AG04449 (cell line): ENCODE results near the gene VWC2L.

ENCODE experiments used
- CTCF ChIA-PET: fragments of 350-600 bp; formaldehyde crosslinking; extraction: SDS; loops from one replicate; lab custom pipeline; 2021; ENCODE audit warnings: antibody characterized with exemption; lab: Yijun Ruan, JAX
- POLR2A ChIA-PET: fragments of 400-600, 350-600 bp; formaldehyde crosslinking; extraction: SDS; loops from one replicate; lab custom pipeline; 2020; ENCODE audit warnings: antibody characterized with exemption, inconsistent platforms; lab: Yijun Ruan, JAX
- DNase-seq: peaks from one replicate; pipeline ENCODE4 v3.0.0-alpha.2; 2010; ENCODE audit warnings: low read depth, low spot score
- H3K4me3 ChIP-seq: 2 replicates; pipeline ENCODE4 v1.5.1; 2011; ENCODE audit warnings: low read depth, mild to moderate bottlenecking, control low read depth, low read length
- CTCF ChIP-seq: IDR thresholded peaks from one replicate; pipeline ENCODE4 v1.5.1; 2011; ENCODE audit warnings: mild to moderate bottlenecking, moderate library complexity, low read length, control low read depth, inconsistent platforms; ENCODE audit not compliant: insufficient read depth; ENCODE audit errors: missing control alignments

VWC2L gene

DNA sequence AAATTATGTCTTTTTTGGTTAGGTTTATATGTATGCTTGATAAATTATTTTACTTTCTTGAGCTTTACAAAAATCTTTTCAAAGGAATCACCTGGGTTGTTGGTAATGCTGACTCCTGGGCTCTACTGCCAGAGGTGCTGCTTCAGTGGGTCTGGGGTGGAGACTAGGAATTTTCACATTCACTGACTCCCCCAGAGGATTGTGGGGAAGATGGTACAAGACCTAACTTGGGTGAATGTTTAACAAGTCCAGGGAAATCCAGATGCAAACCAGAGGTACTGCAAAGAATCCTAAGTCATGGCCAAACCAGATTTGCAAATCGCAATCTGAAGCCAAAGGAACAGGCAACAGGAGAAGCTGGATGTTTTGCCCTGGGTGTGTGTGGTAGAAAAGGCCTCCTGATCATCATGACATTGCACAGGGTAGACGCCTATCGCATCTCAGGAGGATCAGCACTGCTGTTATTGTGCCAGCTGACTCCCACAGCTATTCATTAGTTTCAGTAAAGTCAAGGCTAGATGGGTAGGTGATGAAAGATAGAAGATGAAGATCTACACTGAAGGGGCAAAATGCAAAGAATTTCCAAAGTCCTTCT, 213.4 kb downstream of the VWC2L start:
- no peak for DNase-seq
- no peak for TF ChIP-seq CTCF
- no peak overlapping the region for H3K4me3 ChIP-seq
- CTCF ChIA-PET = interaction anchor here (1.7 kb wide), 1 partner anchor 9 kb away, joined by 3 read pairs; no protein-coding TSS in a partner anchor
- POLR2A ChIA-PET = no interaction called here

DNA sequence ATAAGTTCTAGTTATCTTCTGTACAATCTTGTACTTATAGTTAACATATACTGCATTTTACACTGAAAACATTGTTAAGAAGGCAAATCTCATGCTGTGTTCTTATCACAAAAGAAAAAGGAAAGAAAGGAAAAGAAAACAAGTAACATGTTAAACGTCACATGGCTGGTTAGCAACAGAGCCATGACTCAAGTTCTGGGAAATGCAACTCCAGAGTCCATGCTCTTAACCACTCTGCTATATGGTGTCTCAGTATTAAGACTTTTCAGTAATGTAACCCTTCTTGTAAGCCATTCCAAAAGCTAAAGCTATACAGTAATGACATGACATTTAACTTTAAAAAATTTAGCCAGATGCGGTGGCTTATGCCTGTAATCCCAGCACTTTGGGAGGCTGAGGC, 217.2 kb downstream of the VWC2L start:
- no peak for DNase-seq
- ChIA-PET CTCF (no interaction called here), POLR2A (no interaction called here)
- no peak for TF ChIP-seq CTCF
- no peak overlapping the region for H3K4me3 ChIP-seq
